NCI-H1105 (cell line): Measurements from ENCODE around the gene SYT15.
"Not testable (repeated sequence)": the region's sequence is repeated elsewhere in the genome, so short reads cannot be mapped to it uniquely, and the experiment has no call there.

Experiments used
- DNase-seq: peaks from one replicate; lab custom pipeline; 2025; lab: John Stamatoyannopoulos, UW

The SYT15 gene

DNA sequence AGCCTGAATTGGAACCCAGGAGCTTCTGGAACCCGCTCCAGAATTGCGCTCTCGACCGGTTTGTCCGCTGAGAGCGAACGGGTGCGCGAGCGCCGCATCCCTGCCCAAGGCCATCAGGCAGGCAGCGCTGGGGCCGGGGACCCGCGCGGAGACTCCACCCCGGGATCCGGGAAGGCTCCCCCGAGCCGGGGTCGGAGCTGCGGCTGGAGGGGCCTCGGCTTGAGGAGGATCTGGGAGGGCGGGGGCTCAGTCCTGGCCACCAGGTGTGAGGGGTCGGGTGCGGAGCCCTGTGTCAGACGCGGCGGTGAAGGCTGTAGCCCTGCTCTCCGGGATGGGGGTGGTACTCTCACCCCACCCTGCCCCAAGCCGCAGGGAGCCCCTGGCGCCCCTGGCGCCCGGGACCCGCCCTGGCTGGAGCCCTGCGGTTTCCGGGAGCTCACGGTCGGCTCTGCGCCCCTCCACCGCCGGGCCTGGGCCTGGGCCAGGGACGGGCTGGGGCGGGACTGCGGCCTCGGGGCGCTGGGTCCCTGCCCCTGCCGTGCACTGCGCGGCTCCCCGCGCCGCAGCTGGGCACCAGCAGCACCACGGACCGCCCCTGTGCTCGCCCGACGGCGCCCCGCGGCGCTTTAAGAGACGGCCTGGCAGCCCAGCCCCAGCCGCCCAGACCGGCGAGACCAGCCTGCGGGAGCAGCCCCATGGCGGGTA is at the start of gene SYT15:
TSS of gene SYT15 (plus strand) at position 655 of the 705 bp plus-strand sequence. CDS start at position 696, 41 bp downstream.
- not testable (repeated sequence) for DNase-seq

DNA sequence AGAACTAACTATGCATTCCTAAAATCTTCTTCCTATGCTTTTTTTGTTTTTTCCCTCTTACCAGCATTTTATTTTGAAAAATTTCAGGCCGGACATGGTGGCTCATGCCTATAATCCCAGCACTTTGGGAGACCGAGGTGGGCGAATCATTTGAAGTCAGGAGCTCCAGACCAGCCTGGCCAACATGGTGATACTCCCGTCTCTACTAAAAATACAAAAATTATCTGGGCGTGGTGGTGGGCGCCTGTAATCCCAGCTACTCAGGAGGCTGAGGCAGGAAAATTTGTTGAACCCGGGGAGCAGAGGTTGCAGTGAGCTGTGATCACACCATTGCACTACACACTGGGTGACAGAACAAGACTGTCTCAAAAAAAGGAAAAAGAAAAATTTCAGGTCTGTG is 49.2 kb upstream of the SYT15 start:
- DNase-seq, result not testable (repeated sequence)

DNA sequence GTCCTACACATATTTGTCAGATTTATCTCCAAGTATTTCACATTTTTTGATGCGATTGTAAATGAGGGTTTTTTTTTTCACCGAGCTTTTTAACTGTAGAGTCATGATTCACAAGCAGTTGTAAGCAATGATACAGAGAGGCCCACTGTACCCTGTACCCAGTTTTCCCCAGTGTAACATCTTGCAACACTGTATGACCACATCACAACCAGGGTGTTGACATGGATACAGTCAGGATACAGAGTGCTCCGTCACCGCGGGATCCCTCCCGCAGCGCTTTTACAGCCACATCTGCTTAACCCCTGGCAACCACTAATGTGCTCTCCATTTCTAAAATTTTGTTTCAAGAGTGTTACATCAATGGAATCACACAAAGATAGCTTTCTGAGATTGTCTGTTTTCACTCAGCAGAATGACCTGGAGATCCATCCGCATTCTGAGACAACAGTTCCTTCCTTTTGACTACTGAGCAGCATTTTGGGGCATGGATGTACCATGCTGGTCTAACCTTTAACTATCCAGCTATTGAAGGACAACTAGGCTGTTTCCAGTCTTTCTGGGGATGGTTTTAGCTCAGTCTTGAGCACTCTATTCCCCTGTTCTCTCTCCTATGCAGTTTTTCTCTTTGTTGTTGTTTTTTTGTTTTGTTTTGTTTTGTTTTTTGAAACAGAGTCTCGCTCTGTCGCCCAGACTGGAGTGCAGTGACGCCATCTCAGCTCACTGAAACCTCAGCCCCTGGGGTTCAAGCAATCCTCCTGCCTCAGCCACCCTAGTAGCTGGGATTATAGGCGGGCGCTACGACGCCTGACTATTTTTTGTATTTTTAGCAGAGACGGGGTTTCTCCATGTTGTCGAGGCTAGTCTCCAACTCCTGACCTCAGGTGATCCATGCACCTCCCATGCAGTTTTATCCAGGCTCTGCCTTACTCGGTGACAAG is 48.4 kb upstream of the SYT15 start:
- no peak for DNase-seq

DNA sequence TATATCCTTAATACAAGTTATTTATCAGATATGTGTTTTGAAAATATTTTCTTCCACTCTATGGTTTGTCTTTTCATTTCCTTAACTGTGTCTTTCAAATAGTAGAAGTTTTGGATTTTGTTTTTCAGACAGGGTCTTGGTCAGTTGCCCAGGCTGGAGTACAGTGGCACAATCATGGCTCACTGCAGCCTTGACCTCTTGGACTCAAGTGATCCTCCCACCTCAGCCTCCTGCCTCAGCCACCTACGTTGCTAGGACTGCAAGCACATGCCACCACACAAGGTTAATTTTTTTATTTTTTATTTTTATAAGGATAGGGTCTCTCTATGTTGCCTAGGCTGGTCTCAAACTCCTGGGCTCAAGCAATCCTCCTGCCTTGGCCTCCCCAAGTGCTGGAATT is 46.7 kb upstream of the SYT15 start:
- not testable (repeated sequence) for DNase-seq

DNA sequence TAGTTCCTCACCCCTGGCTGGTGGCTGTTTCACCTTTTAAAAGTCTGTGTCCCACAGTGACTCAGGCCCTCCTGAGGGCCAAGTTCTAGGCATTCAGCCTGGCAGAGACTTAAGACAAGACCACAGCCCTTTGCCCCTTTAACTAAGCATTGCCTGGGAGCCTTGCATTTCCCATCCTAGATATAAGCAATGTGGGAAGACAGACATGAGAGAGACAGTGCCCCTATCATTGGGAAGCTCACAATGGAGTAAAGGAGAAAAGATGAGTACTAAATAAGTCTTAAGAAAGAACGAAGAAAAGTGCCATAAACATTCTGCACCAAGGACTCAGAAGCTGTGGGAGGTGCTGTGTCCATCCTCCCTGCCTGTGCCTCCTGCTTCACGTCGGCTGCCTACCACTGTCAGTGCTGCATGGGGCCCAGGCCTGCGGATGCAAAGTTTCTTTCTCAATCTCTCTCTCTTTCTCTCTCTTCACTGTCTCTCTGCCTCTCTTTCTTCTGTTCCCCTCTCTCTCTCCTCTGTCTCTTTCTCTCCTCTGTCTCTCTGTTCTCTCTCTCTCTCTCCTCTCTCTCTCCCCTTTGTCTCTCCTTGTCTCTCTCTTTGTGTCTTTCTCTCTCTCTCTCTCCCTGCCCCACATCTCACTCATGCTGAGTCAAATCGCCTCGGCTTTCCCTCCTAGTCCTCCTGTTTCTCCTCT is 44.0 kb upstream of the SYT15 start:
- DNase-seq, result no peak

DNA sequence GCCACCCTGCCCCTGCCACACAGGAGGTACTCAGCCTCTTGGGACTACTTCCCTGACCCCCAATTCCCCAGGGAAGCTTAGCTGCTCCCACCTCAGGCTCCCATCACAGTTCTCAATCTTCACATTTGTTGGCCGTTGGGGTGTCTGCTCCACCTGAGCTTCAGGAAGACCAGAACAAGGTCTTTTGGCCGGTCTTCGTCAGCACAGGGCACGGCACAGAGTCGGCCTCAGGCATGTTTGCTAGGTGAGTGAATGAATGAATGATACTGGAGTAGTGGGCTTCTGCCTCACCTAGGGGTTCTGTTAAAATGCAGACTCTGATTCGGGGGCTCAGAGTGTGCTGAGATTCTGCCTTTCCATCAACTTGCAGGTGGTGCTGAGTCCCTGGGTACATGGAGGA is 42.8 kb upstream of the SYT15 start:
- DNase-seq, result no peak

DNA sequence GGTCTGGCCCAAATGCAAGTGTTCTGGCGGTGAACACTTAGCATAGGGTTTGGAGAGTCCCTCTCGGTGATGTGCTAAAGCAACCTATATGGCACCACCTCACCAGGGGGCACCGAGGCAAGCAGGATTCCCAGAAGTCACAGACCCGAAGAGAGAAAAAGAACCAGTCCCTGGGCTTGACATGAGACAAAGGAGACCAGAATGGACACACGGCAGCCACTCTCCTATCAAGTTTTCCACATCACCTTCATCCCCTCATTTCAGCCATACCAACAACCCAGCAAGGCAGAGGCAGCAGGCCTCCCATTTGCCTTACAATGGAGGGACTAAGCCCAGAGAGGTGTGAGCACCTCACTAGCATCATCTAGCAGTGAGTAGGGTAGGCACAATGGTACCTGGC is 42.1 kb upstream of the SYT15 start:
- DNase-seq, result no peak

DNA sequence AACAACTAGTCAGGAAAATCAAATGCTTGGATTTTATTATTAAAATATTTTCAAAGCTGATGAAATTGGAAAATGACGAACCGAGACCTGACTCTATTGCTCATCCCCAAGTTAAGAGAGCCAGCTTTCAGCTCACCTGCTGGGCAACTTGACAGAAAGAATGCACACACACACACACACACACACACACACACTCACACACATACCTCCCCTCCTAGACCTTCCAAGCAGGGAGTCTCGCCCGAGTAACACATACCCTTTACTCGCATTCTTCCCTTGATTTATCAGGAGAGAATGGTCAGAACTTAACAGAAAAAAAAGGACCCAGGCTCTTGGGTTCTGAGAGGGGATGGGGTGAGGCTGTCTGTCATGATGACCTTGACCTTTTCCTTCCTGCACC is 41.6 kb upstream of the SYT15 start:
- no peak for DNase-seq

DNA sequence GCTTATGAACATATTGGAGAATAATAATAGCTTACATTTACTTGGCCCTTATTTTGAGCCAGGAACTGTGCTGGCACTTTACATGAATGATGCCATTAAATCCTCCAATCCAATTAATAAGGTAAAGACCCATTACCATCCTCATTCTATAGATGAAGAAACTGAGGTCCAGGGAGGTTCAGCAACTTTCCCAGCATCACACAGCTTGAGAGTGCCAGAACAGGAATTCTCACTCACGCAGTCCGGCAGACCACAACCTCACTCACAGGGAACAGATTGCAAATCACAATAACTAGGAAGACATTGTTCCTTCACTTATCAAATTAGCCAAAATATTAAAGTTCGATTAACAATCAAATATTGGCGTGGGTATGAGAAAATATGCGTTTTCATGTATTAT is 40.8 kb upstream of the SYT15 start:
- no peak for DNase-seq

DNA sequence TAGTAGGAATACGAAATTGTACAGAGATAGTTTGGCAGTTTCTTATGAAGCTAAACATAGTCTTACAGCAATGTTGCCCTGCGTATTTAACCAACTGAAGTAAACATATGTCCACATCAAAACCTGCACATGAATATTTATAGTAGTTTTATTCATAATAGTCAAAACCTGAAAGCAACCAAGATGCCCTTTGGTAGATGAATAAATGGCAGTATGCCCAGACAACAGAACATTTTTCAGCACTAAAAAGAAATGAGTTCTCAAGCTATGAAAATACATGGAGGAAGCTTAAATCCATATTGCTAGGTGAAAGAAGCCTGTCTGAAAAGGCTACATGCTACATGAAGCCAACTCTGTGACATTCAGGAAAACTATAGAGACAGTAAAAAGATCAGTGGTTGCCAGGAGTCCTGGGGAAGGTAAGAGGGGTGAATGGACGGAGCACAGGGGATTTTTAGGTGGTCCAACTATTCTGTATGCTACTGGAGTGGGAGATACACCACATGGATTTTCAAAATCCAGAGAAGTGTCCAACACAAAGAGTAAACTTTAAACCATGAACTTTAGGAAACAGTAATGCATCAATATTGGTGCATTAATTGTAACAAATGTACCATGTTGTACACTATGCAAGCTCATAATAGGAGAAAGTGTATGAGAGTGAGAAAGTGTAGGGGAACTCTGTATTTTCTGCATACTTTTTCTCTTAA is 40.1 kb upstream of the SYT15 start:
- no peak for DNase-seq

DNA sequence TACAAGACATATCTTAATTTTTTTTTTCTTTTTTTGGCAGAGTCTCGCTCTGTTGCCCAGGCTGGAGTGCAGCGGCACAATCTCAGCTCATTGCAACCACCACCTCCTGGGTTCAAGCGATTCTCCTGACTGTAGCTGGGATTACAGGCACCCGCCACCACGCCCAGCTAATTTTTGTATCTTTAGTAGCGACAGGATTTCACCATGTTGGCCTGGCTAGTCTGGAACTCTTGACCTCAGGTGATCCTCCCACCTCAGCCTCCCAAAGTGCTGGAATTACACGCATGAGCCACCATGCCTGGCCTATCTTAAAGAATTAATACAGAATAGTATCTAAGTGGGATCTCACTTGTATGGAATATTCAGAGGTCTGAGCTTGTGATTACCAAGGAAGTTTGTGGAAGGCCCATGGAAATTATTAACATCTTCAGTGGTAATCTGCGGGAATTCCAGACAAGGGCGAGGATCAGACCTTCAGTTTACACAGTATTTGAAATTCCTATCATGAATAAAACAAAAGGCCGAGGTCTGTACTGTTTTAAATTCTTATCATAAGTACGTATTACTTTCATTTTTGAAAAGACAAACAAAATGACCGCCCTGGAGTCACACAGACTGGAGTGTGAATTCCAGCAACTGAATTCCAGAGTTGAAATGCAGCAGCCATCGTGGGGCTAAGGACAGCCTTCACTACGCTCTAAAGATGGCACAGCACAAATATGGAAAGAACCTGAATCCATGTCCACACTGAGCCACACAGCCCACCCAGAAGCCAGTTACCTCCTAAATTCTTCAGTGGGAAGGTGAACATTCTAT is 39.1 kb upstream of the SYT15 start:
- DNase-seq, result no peak

DNA sequence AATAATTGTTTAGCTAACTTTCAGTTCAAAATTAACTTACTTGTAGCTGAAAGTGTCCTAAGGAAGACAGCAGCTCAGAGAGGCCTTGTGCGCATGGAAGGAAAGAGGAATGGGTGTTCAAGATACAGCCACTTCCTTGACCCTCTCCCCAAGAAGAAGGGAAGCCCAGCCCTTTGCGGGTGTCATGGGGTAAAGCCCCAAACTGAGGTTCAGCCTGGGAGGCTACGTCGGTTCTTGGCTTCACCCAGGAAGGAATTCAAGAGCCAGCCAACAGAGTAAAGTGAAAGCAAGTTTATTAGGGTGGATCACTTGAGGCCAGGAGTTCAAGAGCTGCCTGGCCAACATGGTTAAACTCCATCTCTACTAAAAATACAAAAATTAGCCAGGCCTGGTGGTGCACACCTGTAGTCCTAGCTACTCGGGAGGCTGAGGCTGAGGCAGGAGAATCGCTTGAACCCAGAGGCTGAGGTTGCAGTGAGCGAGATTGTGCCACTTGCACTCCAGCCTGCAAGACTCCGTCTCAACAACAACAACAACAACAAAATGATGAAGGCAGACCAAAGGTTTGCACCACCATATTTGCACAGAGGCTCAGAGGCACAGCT is 38.4 kb upstream of the SYT15 start:
- no peak for DNase-seq

DNA sequence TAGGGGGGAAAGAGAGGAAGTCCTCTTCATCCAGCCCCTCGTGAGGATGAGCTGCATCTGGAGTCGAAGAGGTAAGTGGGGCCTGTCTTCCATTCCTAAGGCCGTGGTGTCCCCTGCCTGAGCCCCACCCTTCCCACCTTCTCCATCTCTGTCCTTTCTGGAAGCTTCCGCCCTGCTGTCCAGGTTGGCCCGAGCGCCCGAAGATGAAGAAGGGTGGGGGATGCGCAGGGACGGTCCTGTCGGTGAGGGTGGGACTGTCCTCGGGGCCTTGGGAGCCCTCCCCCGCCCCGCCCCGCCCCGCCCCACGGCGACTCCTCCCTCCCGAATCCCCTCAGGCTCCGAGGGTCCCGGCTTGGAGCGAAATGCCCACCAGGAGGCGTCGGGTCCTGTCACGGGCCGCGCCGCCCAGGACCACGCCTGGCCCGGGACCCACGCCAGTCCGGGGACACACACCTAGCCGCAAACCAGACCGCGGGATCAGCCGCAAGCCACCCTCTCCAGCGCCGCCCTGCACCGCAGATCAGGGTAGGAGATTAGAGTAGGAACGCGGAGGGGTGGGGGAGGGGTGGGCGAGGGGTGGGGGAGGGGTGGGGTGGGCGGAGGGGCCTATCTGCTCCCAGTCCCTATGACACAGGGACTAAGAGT is 37.8 kb upstream of the SYT15 start:
- DNase-seq, result no peak

DNA sequence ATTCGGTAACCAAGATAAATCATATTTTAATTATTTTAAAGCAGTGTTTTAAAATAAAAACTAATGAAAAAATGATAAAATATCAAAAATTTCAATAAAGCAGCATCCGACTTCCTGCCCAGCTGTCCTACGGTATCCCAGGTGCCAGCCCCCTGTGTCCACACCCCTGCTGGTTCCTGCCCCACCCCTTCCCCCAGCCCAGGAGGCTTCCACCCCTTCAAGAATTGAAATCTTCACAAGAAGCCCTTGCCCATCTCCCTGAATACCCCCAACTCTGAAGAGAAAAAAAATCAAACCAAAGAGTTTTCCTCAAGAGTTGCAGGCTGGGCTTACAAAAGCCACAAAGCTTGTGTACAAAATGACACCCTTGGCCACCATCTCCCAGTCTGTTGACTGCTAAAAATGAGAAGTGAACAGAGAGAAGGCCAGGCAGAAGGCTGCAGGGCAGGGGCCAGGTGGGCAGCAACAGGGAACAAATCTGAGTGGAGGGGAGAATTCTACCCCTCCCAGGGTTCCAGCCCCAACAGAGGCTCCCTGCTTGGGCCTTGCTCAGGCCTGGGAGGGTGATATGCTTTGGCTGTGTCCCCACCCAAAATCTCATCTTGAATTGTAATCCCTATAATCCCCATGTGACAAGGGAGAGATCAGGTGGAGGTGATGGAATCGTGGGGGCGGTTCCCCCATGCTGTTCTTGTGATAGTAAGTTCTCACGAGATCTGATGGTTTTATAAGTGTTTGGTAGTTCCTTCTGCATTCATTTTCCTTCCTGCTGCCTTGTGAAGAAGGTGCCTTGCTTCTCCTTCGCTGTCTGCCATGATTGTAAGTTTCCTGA is 37.0 kb upstream of the SYT15 start:
- no peak for DNase-seq

DNA sequence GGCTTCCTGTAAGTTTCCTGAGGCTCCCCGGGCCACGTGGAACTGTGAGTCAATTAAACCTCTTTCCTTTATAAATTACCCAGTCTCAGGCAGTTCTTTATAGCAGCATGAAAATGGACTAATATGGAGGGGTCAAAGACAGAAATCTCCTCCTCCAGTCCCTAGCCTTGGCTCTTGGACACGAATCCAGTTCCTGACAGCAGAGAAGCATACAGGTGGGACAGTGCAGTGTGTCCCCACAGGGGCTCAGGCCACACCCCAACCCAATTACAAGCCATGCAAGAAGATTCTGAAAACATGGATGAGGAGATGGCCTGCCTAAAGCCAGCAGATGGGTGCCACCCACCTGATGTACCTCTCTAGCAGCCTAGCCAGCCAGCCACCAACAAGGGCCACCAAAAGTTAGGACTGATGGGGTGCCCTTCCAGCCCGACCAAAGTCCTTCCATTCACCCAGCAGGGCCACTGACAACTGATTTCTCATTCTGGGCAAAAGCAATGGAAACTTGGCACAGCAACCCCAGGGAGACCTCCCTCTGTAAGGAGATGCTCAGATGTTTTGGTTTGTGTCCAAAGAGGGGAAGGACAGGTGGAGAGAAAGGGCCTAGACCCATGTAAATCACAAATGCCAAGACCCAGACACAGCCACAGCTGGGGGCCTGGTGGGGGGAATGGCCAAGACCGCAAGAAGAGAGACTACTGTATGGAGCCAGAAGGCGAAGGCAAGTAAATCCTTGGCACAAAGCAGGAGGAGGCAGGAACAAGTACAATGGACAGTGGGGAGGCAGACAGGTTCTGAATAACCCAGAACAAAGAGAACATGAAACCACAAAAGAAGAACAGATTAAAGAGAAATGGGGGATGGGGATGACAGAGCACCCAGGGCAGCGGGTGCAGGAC is 36.1 kb upstream of the SYT15 start:
- no peak for DNase-seq

DNA sequence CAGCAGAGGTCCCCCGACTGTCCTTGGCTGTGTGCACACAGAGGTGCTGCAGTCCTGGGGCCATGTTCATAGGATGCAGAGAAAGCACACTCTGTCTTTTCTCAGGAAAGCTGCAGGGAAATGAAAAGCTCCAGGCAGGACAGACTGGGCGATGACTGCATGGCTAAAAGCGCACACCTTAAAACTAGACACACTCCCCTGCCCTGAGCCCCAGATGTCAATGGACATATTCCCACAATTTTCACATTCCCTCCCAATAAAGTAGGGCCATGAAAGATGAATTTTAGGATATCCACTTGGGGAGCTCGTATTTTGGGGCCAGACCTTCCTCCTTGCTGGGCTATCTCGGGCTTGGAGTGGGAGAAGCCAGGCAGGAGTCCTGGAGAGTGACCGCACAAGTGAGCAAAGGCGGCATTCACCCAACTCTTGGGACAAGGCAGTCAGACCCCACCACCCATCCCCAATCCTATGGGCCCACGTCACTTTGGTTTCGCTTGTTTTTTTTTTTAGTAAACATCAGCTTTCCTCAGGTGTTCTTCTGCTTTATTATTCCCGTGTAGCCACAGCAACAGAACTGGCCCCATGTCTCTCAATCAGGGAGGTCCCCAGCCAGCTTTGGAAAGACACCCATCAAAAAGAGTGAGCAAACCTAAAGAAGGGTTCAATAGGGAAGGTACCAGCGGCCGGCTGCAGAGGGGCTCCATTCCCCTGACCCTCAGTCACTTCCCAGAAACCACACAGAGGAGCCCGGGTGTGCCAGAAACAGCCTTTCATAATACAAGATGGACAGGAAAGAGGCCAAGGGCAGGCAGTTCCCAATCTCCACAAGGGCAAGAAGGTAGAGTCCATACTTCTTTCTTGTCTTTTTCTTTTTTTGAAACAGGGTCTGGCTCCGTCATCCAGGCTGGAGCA is 35.2 kb upstream of the SYT15 start:
- DNase-seq, result no peak
